SK-N-SH treated with all-trans-retinoic acid at 6 μM for 48 hours (cell line): ENCODE measurements around the gene FAM53A.

ENCODE experiments used
- ATAC-seq: fragments of 200-7000 bp; cut with Tn5 transposase; 3 replicates; pipeline ENCODE4 v1.9.1; 2020; ENCODE audit warnings: mild to moderate bottlenecking, moderate library complexity
- ARNTL ChIP-seq: fragments of 450-650 bp; formaldehyde crosslinking; IDR thresholded peaks from 2 replicates; pipeline ENCODE4 v1.5.0; 2020; ENCODE audit warnings: low read depth, mild to moderate bottlenecking, moderate library complexity, borderline replicate concordance
- BACH2 ChIP-seq: fragments of 250-450 bp; sonication (Bioruptor Pico); IDR thresholded peaks from 2 replicates; pipeline ENCODE4 v1.9.0; 2021; ENCODE audit warnings: mild to moderate bottlenecking, borderline replicate concordance
- CREB5 ChIP-seq: fragments of 250-450 bp; sonication (Bioruptor Pico); IDR thresholded peaks from 2 replicates; pipeline ENCODE4 v1.5.1; 2020; ENCODE audit warnings: low read depth, mild to moderate bottlenecking, moderate library complexity
- CSDC2 ChIP-seq: fragments of 250-450 bp; sonication (Bioruptor Pico); IDR thresholded peaks from 2 replicates; pipeline ENCODE4 v1.5.0; 2020; ENCODE audit warnings: mild to moderate bottlenecking, moderate library complexity
- ESRRG ChIP-seq: fragments of 250-450 bp; sonication (Bioruptor Pico); IDR thresholded peaks from 2 replicates; pipeline ENCODE4 v1.6.1; 2021; ENCODE audit warnings: mild to moderate bottlenecking
- GLIS3 ChIP-seq: fragments of 250-450 bp; sonication (Bioruptor Pico); IDR thresholded peaks from 2 replicates; pipeline ENCODE4 v1.5.0; 2020; ENCODE audit warnings: mild to moderate bottlenecking, moderate library complexity
- ISL1 ChIP-seq: fragments of 250-450 bp; sonication (Bioruptor Pico); IDR thresholded peaks from 2 replicates; pipeline ENCODE4 v2.1.2; 2022; ENCODE audit warnings: mild to moderate bottlenecking, moderate library complexity
- OSR1 ChIP-seq: fragments of 250-450 bp; sonication (Bioruptor Pico); IDR thresholded peaks from 2 replicates; pipeline ENCODE4 v1.8.0; 2022; ENCODE audit warnings: moderate library complexity, mild to moderate bottlenecking, inconsistent platforms
- PPARA ChIP-seq: fragments of 250-450 bp; sonication (Bioruptor Pico); IDR thresholded peaks from 2 replicates; pipeline ENCODE4 v1.5.0; 2020; ENCODE audit warnings: mild to moderate bottlenecking, borderline replicate concordance
- RARB ChIP-seq: fragments of 250-450 bp; sonication (Bioruptor Pico); IDR thresholded peaks from 2 replicates; pipeline ENCODE4 v1.8.0; 2021; ENCODE audit warnings: mild to moderate bottlenecking, moderate library complexity
- SNAI2 ChIP-seq: fragments of 250-450 bp; sonication (Bioruptor Pico); IDR thresholded peaks from 2 replicates; pipeline ENCODE4 v1.5.0; 2020; ENCODE audit warnings: mild to moderate bottlenecking, moderate library complexity
- TCF4 ChIP-seq: fragments of 250-450 bp; sonication (Bioruptor Pico); IDR thresholded peaks from 2 replicates; pipeline ENCODE4 v1.8.0; 2021; ENCODE audit warnings: mild to moderate bottlenecking, moderate library complexity, borderline replicate concordance
- TOX ChIP-seq: fragments of 250-450 bp; sonication (Bioruptor Pico); IDR thresholded peaks from 2 replicates; pipeline ENCODE4 v1.8.0; 2021; ENCODE audit warnings: mild to moderate bottlenecking, moderate library complexity, borderline replicate concordance
- ZC3H10 ChIP-seq: fragments of 250-450 bp; sonication (Bioruptor Pico); IDR thresholded peaks from 2 replicates; pipeline ENCODE4 v1.5.1; 2021; ENCODE audit warnings: mild to moderate bottlenecking, moderate library complexity
- ZFP3 ChIP-seq: fragments of 250-450 bp; sonication (Bioruptor Pico); IDR thresholded peaks from 2 replicates; pipeline ENCODE4 v1.5.0; 2020; ENCODE audit warnings: mild to moderate bottlenecking, moderate library complexity
- ZFP30 ChIP-seq: fragments of 450-650 bp; formaldehyde crosslinking; IDR thresholded peaks from 2 replicates; pipeline ENCODE4 v1.5.0; 2022; ENCODE audit warnings: mild to moderate bottlenecking, moderate library complexity
- ZNF565 ChIP-seq: fragments of 450-650 bp; formaldehyde crosslinking; conservative IDR thresholded peaks from 2 replicates; pipeline ENCODE4 v1.5.0; 2020; ENCODE audit warnings: low read depth, mild to moderate bottlenecking, moderate library complexity
- ZNF70 ChIP-seq: fragments of 450-650 bp; formaldehyde crosslinking; IDR thresholded peaks from 2 replicates; pipeline ENCODE4 v1.5.0; 2020; ENCODE audit warnings: mild to moderate bottlenecking, moderate library complexity
- ZNF8 ChIP-seq: fragments of 450-650 bp; formaldehyde crosslinking; IDR thresholded peaks from 2 replicates; pipeline ENCODE4 v1.5.0; 2020; ENCODE audit warnings: mild to moderate bottlenecking, moderate library complexity
- TF ChIP-seq, protein P1 (sequence below): fragments of 250-450 bp; sonication (Bioruptor Pico); IDR thresholded peaks from 2 replicates; pipeline ENCODE4 v1.5.0; 2020; ENCODE audit warnings: mild to moderate bottlenecking, moderate library complexity
- TF ChIP-seq, protein P2 (sequence below): fragments of 250-450 bp; sonication (Bioruptor Pico); IDR thresholded peaks from 2 replicates; pipeline ENCODE4 v1.8.0; 2020; ENCODE audit warnings: mild to moderate bottlenecking, moderate library complexity, borderline replicate concordance
- TF ChIP-seq, protein P3 (sequence below): fragments of 250-450 bp; sonication (Bioruptor Pico); IDR thresholded peaks from 2 replicates; pipeline ENCODE4 v1.8.0; 2021; ENCODE audit warnings: low read depth, mild to moderate bottlenecking, moderate library complexity, borderline replicate concordance
- TF ChIP-seq, protein P4 (sequence below): fragments of 250-450 bp; sonication (Bioruptor Pico); IDR thresholded peaks from 2 replicates; pipeline ENCODE4 v1.5.1; 2021; ENCODE audit warnings: mild to moderate bottlenecking, moderate library complexity

The FAM53A gene

DNA sequence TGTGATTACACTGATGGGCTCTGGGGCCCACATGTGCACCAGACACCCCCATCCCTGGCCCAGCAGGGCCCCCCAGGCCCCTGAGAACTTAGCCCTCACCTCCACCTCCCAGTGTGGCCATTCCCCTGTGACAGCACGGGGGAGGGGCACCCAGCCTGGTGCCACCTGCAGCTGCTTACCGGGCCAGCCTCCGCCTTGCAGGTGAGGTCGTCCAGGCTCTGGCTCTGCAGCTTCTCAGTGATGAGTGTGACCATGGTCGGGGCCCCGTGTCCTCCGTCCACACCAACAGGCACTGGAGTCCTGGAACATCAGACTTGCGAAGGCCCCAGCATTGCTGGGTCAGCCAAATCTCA, 15.6 kb downstream of the FAM53A start:
- ATAC-seq, result no peak
- TF ChIP-seq ZFP30 (CRISPR knock-in tag) (no peak), ARNTL (CRISPR knock-in tag) (no peak), CSDC2 (CRISPR knock-in tag) (no peak), ZC3H10 (CRISPR knock-in tag) (no peak), CREB5 (CRISPR knock-in tag) (no peak), SNAI2 (CRISPR knock-in tag) (no peak), ISL1 (CRISPR knock-in tag) (no peak), ZNF565 (CRISPR knock-in tag) (no peak)
- TF ChIP-seq, protein P1, sequence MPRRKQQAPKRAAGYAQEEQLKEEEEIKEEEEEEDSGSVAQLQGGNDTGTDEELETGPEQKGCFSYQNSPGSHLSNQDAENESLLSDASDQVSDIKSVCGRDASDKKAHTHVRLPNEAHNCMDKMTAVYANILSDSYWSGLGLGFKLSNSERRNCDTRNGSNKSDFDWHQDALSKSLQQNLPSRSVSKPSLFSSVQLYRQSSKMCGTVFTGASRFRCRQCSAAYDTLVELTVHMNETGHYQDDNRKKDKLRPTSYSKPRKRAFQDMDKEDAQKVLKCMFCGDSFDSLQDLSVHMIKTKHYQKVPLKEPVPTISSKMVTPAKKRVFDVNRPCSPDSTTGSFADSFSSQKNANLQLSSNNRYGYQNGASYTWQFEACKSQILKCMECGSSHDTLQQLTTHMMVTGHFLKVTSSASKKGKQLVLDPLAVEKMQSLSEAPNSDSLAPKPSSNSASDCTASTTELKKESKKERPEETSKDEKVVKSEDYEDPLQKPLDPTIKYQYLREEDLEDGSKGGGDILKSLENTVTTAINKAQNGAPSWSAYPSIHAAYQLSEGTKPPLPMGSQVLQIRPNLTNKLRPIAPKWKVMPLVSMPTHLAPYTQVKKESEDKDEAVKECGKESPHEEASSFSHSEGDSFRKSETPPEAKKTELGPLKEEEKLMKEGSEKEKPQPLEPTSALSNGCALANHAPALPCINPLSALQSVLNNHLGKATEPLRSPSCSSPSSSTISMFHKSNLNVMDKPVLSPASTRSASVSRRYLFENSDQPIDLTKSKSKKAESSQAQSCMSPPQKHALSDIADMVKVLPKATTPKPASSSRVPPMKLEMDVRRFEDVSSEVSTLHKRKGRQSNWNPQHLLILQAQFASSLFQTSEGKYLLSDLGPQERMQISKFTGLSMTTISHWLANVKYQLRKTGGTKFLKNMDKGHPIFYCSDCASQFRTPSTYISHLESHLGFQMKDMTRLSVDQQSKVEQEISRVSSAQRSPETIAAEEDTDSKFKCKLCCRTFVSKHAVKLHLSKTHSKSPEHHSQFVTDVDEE, result no peak
- TF ChIP-seq, protein P2, sequence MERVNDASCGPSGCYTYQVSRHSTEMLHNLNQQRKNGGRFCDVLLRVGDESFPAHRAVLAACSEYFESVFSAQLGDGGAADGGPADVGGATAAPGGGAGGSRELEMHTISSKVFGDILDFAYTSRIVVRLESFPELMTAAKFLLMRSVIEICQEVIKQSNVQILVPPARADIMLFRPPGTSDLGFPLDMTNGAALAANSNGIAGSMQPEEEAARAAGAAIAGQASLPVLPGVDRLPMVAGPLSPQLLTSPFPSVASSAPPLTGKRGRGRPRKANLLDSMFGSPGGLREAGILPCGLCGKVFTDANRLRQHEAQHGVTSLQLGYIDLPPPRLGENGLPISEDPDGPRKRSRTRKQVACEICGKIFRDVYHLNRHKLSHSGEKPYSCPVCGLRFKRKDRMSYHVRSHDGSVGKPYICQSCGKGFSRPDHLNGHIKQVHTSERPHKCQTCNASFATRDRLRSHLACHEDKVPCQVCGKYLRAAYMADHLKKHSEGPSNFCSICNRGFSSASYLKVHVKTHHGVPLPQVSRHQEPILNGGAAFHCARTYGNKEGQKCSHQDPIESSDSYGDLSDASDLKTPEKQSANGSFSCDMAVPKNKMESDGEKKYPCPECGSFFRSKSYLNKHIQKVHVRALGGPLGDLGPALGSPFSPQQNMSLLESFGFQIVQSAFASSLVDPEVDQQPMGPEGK (CRISPR knock-in tag), result no peak

- TF ChIP-seq, protein P1, result no peak
- TF ChIP-seq GLIS3 (no peak), TOX (CRISPR knock-in tag) (no peak), ZC3H10 (CRISPR knock-in tag) (no peak), ZFP30 (CRISPR knock-in tag) (no peak), TCF4 (CRISPR knock-in tag) (no peak), ZNF8 (CRISPR knock-in tag) (no peak), SNAI2 (CRISPR knock-in tag) (no peak), CREB5 (CRISPR knock-in tag) (no peak), PPARA (no peak), ZNF70 (CRISPR knock-in tag) (no peak), BACH2 (CRISPR knock-in tag) (no peak), ESRRG (CRISPR knock-in tag) (no peak), ARNTL (CRISPR knock-in tag) (no peak), OSR1 (CRISPR knock-in tag) (no peak), RARB (CRISPR knock-in tag) (no peak), ISL1 (CRISPR knock-in tag) (no peak), ZFP3 (CRISPR knock-in tag) (no peak)
- TF ChIP-seq, protein P3, sequence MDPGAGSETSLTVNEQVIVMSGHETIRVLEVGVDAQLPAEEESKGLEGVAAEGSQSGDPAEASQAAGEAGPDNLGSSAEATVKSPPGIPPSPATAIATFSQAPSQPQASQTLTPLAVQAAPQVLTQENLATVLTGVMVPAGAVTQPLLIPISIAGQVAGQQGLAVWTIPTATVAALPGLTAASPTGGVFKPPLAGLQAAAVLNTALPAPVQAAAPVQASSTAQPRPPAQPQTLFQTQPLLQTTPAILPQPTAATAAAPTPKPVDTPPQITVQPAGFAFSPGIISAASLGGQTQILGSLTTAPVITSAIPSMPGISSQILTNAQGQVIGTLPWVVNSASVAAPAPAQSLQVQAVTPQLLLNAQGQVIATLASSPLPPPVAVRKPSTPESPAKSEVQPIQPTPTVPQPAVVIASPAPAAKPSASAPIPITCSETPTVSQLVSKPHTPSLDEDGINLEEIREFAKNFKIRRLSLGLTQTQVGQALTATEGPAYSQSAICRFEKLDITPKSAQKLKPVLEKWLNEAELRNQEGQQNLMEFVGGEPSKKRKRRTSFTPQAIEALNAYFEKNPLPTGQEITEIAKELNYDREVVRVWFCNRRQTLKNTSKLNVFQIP (CRISPR knock-in tag), result no peak
- TF ChIP-seq, protein P4, sequence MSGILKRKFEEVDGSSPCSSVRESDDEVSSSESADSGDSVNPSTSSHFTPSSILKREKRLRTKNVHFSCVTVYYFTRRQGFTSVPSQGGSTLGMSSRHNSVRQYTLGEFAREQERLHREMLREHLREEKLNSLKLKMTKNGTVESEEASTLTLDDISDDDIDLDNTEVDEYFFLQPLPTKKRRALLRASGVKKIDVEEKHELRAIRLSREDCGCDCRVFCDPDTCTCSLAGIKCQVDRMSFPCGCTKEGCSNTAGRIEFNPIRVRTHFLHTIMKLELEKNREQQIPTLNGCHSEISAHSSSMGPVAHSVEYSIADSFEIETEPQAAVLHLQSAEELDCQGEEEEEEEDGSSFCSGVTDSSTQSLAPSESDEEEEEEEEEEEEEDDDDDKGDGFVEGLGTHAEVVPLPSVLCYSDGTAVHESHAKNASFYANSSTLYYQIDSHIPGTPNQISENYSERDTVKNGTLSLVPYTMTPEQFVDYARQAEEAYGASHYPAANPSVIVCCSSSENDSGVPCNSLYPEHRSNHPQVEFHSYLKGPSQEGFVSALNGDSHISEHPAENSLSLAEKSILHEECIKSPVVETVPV (CRISPR knock-in tag), result no peak
- no peak for ATAC-seq
These were observed 16.8 kb downstream of the FAM53A start for GRCh38 chr4:1667273-1667672.
